Nucleus accumbens (tissue), 56 donors: ENCODE measurements around the gene RTKN2.
A peak's percentile ranks its signal among the peaks of the same experiment; 100 is the strongest.

Experiments
- DNase-seq, 56 donors: peaks; one replicate each; lab custom pipeline; 2025; lab: John Stamatoyannopoulos, UW

RTKN2 gene

GRCh38 chr10:62180677-62181076 is 88.0 kb downstream of the RTKN2 start:
- no peak for DNase-seq

- DNase-seq: no peak
Observed at GRCh38 chr10:62178568-62178967, 90.1 kb downstream of the RTKN2 start.

GRCh38 chr10:62177111-62177510 is 91.5 kb downstream of the RTKN2 start:
- DNase-seq: no peak

- no peak for DNase-seq
Observed at GRCh38 chr10:62175251-62175650, 93.4 kb downstream of the RTKN2 start.

GRCh38 chr10:62172465-62172864 is 96.2 kb downstream of the RTKN2 start:
- no peak for DNase-seq

DNA sequence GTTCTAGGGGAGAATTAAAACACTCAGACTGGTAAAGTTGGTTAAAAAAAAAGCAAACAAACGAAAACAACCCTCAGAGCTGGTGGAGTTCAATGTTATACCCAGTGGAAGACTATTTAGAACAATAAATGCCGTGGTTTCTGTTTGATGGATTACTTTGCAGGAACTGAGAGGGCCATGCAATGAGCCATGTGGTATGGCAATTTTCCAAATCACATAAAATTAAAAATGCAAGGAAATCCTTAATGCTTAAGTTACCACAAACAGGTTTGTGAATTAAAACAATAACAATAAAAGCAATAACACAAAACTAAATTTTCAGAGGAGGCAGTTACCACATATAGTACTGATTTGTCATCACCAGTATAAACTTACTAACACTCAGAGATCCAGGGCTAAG is 96.9 kb downstream of the RTKN2 start:
- no peak for DNase-seq

- no peak for DNase-seq
Observed at GRCh38 chr10:62170732-62171131, 97.9 kb downstream of the RTKN2 start.

DNA sequence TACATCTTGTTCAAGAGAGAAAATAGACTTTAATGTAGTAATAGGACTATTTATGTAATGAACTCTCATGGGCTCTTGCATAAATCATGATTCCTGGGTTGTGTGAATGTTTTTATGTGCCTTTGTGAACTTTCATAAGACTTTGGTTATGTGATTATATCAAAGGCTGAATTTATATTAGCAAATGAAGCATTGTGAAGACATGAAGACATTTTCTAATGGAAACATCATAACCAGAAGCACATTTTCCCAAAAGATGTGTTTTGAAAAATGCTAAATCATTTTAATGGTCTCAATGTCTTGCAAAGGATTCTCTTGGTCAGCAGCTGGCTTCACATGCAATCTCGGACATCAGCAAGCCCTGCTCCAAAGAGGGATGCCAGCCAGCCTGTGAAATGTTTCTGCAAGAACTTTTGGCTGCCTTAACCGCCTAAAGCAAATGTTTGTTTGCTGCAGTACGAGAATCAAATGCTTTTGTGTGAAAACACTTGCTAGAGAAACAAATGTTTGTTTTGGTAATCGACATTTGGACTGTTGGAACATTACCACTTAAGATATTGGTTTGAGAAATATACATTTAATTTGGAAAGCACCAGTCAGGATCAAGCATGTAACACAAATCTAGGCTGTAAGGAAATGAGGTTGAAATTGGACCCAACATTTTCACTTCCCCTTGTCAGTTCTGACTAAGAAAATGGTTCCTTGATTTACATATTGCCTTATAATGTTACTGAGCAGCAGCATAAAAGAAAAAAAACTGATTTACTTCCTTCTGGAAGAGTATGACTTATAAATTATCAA is 102.1 kb downstream of the RTKN2 start:
- DNase-seq: peak in 7 of 56 donors; percentile 0 to 21 (median 1)

GRCh38 chr10:62165803-62166202 is 102.8 kb downstream of the RTKN2 start:
- no peak for DNase-seq

DNA sequence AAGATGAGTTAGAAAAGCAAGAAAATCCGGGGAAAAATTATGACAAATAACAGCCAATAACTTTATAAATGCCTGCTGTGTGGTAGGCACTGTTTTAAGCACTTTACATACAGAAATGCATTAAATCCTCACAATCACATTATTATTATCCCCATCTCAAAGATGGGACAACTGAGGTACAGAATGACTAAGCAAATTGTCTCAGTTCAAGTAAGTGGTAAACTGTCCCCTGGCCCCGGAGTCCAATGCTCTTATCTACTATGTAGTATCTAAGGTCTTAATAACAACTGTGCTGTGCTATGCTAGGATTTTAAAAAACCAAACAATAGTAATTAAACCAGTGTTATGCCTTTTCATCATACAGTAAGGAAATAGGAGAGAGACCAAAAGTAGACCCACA is 105.6 kb downstream of the RTKN2 start:
- DNase-seq: no peak

DNA sequence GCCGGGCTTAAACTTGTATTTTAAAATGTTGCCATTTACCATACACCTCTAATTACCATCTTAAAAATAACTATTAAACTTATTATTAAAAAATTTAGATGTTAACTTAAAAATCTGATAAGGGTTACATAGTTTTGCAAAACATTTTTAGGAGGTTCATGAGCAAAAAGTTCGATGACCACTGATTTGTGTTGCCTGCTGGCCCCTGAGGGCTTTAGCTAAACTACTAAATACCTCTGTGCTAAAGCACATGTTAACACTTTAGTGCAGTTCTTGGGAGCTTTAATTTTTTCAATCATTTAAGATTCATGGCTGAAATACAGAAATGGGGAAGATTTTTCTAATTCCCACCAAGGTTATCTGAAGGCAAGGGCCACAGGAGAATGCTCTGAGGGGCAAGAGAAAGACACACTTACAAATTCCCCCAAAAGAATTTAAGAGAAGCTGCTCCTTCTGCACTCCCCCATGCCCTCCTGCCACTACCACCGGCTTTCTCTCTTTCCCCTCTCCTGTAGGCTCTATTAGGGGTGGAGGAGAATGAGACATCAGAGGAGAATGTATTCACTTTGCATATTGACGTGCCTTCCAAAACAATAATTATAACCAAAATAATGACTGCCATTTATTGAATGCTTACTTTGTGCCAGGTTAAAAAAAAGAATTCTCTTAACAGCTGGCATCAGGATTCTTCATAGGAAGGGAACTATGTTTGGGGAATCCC is 106.2 kb downstream of the RTKN2 start:
- no peak for DNase-seq

DNA sequence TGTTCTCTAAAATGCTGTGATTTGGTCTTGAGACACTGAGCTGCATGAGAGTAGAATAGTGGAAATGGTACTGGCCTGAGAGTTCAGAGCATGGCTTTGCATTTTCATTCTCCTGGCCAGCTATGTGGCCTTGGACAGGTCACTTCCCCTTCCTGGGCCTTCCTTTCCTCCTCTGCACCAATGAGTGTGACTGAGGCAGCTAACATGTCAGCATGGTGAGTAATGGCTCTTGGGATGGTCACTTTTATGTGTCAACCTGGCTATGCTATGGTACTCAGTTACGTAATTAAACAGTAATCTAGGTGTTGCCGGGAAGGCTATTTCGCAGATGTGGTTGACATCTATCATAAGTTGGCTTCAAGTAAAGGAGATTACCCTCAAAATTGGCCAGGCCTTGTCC is 109.3 kb downstream of the RTKN2 start:
- DNase-seq: no peak

DNA sequence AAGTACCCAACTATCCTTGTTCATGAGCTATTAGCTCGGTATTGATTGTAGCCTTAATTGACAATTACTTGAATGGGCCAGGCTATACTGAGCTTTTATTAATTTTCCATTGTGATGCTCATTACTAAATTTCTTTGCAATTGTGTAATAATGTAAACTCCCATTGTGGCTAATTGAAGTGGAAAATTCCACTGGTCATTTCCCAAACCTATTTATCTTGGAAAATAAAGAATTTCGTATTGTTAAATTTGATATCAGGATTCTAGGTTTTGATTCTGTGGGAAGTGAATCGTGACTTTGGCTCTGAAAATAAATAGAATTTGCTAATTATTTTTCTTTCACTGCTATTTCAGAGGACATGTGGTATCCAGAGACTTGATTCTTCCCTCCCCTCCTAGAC is 111.0 kb downstream of the RTKN2 start:
- no peak for DNase-seq

GRCh38 chr10:62155054-62155680 is 113.5 kb downstream of the RTKN2 start:
- DNase-seq: no peak

GRCh38 chr10:62154231-62154630 is 114.4 kb downstream of the RTKN2 start:
- DNase-seq: no peak

DNA sequence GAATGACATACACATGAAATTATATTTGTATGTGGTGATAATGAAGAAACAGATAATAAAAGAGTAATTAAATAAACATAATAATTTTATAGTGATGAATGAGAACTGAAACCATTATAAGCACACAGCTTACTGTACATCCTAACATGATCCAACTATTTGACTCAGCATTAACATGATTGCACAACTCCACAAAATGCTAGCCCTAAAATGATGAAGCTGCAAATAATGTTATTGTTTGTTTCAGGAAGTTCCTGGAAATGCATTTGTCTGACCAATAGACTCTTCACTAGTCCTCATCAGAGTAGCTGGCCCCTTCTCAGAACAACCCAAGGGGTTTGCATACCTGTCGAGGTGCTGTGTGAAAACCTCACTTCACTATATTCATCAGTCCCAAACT is 115.5 kb downstream of the RTKN2 start:
- DNase-seq: no peak

DNA sequence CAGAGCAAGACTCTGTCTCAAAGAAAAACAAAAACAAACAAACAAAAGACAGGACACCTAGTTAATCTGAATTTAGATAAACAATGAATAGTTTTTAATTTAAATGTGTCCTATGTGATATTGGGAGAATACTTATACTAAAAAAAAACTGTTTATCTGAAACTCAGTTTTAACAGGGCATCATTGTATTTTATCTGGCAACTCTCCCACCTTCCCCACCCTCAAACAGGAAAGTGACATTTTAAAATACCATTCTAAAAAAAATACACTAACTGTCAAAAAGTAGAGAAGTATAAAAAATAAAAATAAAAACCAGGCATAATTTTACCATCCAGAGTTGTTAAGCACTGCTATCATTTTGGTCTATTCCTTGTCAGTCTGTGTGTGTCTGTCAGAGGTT is 119.0 kb downstream of the RTKN2 start:
- no peak for DNase-seq

DNA sequence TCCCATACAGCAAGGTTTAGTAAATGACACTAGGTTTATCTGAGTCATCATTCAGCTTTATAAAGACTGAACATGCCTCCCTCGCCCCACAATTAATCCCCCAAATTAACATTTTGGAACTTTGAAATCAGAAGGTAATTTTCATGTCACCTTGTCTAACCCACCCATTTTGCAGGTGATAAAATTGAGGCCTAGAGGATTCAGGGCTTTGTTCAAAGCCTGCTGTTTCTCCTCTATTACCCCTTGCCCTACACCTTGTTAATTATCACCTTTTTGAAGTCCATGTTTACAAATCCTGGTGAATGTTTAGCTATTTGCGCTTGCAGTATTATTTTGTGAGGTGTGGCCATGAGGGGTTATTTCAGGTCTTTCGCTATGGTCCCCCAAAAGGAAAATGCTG is 120.5 kb downstream of the RTKN2 start:
- no peak for DNase-seq

- DNase-seq: no peak
Observed at GRCh38 chr10:62147425-62147824, 121.2 kb downstream of the RTKN2 start.

GRCh38 chr10:62136931-62137330 is 131.7 kb downstream of the RTKN2 start:
- no peak for DNase-seq

DNA sequence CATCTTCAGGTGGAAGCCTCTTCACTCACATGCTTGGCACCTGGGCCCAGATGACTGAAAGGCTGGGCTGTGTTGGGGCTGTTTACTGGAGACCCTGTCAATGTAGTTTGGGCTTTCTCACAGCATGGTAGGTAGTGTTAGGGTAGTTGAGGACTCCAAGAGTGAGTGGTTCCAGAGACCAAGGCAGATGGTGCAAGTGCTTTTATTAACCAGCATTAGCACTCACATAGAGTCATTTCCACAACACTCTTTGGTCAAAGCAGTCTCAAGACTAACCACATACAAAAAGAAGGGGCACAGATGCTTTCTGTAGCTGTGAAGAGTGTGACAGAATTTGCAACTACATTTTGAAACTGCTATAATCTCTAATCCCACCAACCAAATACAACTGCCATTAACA is 135.0 kb downstream of the RTKN2 start:
- no peak for DNase-seq
